Endodermal cell (in vitro differentiated cells): Measurements from ENCODE around the gene ATXN7L1. TPM values are rescaled to one million over a fixed set of nuclear protein-coding genes. Genes with fewer than 3 reads are reported as not detected.

ENCODE experiments used
- DNase-seq: peaks from one replicate; pipeline ENCODE4 v3.0.0-alpha.2; 2017
- H3K27ac ChIP-seq: 2 replicates; pipeline ENCODE4 v1.5.1; 2013; ENCODE audit warnings: mild to moderate bottlenecking, low read depth, low read length, moderate library complexity
- H3K27me3 ChIP-seq: 2 replicates; pipeline ENCODE4 v1.6.1; 2013; ENCODE audit warnings: mild to moderate bottlenecking, low read length, moderate library complexity; ENCODE audit not compliant: insufficient read depth, control insufficient read depth, poor library complexity, severe bottlenecking
- H3K36me3 ChIP-seq: 2 replicates; pipeline ENCODE4 v1.7.0; 2013; ENCODE audit warnings: mild to moderate bottlenecking, low read length, moderate library complexity; ENCODE audit not compliant: control insufficient read depth, insufficient read depth
- H3K4me1 ChIP-seq: one replicate; pipeline ENCODE4 v1.7.0; 2013; ENCODE audit warnings: low read length; ENCODE audit not compliant: control insufficient read depth, insufficient read depth
- H3K4me3 ChIP-seq: 2 replicates; pipeline ENCODE4 v1.5.1; 2013; ENCODE audit warnings: mild to moderate bottlenecking, low read length, moderate library complexity
- H3K9ac ChIP-seq: 2 replicates; pipeline ENCODE4 v1.6.1; 2013; ENCODE audit warnings: mild to moderate bottlenecking, low read length, moderate library complexity; ENCODE audit not compliant: poor library complexity, severe bottlenecking; ENCODE audit errors: extremely low read depth
- H3K9me3 ChIP-seq: 2 replicates; pipeline ENCODE4 v1.6.1; 2013; ENCODE audit warnings: mild to moderate bottlenecking, low read length, moderate library complexity; ENCODE audit not compliant: control insufficient read depth
- H3K27ac Mint-ChIP-seq: 2 replicates; pipeline ENCODE4 v1.8.0; 2020; ENCODE audit warnings: mixed read lengths
- H3K27me3 Mint-ChIP-seq: 2 replicates; pipeline ENCODE4 v1.8.0; 2021; ENCODE audit warnings: mild to moderate bottlenecking, mixed read lengths; ENCODE audit not compliant: insufficient read depth
- H3K36me3 Mint-ChIP-seq: 2 replicates; pipeline ENCODE4 v1.8.0; 2020; ENCODE audit warnings: low read depth, mixed read lengths
- H3K4me1 Mint-ChIP-seq: 2 replicates; pipeline ENCODE4 v1.8.0; 2020; ENCODE audit warnings: mixed read lengths
- H3K4me3 Mint-ChIP-seq: 2 replicates; pipeline ENCODE4 v1.8.0; 2020; ENCODE audit warnings: mild to moderate bottlenecking, moderate library complexity, mixed read lengths
- H3K9me3 Mint-ChIP-seq: 2 replicates; pipeline ENCODE4 v1.8.0; 2020; ENCODE audit warnings: mild to moderate bottlenecking, mixed read lengths
- WGBS, 2 experiments: methylation state at CpG; one replicate each; pipeline versions ENCODE4 v1.1.5 to v1.1.7; 2013; ENCODE audit warnings: missing lambda C conversion rate in 2 of 2, mixed read lengths in 1 of 2; ENCODE audit not compliant: insufficient coverage in 1 of 2, insufficient read length in 1 of 2; 5-methylcytosine and 5-hydroxymethylcytosine counted together
- total RNA-seq, 2 donors: library from RNA; stranded (reverse); fragmentation: NEBNext Ultra II Directional in 1 of 2; extraction: Animal tissue kit (Norgen Biotek cat#: 25700) in 1 of 2; gene quantifications; 2 replicates in 1 of 2; 3 replicates in 1 of 2; pipeline ENCODE4 v1.2.1, GENCODE V29; 2021
- TF ChIP-seq, protein P1 (sequence below): fragments of 200-600 bp; sonication (generic); conservative IDR thresholded peaks from 2 replicates; pipeline ENCODE4 v1.5.0; 2021; ENCODE audit warnings: antibody characterized with exemption, mild to moderate bottlenecking

ATXN7L1 gene
- total RNA-seq, 2 donors from 2014 or later: 16.9 to 30.4 TPM

DNA sequence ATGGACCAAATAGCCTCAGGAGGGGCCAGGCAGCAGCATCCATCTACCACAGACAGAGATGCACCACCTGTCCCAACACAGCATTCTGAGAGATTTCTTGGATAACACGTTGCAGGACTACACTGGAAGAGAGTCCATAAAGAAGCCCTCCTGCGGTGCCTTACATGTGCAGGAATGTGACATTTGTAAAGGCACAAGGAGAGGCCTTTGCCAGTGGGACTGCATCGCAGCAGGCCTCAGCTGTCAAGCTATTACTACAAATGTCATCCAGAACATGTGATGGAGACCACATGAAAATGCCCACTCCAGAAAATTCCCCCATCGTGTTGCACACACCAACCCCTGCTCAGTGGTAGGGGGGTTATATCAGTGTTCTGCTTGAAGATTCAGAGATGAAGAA, 77.4 kb downstream of the ATXN7L1 start:
- Histone ChIP-seq H3K4me3 (no peak overlapping the region), H3K9me3 (no peaks in the 10 kb centered on the region), H3K27me3 (no peaks in the 10 kb centered on the region), H3K4me1 (peaks cover 26% of the 10 kb centered on the region), H3K27ac (no peak overlapping the region), H3K36me3 (no peaks in the 10 kb centered on the region), H3K9ac (no peak overlapping the region)
- H3K27me3 Mint-ChIP-seq: no peaks in the 10 kb centered on the region
- H3K4me1 Mint-ChIP-seq: peaks cover 55% of the 10 kb centered on the region
- TF ChIP-seq, protein P1, sequence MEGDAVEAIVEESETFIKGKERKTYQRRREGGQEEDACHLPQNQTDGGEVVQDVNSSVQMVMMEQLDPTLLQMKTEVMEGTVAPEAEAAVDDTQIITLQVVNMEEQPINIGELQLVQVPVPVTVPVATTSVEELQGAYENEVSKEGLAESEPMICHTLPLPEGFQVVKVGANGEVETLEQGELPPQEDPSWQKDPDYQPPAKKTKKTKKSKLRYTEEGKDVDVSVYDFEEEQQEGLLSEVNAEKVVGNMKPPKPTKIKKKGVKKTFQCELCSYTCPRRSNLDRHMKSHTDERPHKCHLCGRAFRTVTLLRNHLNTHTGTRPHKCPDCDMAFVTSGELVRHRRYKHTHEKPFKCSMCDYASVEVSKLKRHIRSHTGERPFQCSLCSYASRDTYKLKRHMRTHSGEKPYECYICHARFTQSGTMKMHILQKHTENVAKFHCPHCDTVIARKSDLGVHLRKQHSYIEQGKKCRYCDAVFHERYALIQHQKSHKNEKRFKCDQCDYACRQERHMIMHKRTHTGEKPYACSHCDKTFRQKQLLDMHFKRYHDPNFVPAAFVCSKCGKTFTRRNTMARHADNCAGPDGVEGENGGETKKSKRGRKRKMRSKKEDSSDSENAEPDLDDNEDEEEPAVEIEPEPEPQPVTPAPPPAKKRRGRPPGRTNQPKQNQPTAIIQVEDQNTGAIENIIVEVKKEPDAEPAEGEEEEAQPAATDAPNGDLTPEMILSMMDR: no peak
- DNase-seq: peak; percentile 70
- no peak overlapping the region for H3K27ac Mint-ChIP-seq
- H3K4me3 Mint-ChIP-seq: no peak overlapping the region
- H3K9me3 Mint-ChIP-seq: no peaks in the 10 kb centered on the region
- 64 to 72% methylated on average over 2 to 4 of the region's 4 CpGs for WGBS, 2 experiments
- H3K36me3 Mint-ChIP-seq: peaks cover 4% of the 10 kb centered on the region

- 87 to 100% methylated on average over 2 to 6 of the region's 7 CpGs for WGBS, 2 experiments
- peak; percentile 78 for DNase-seq
Measured at GRCh38 chr7:105797652-105798051, 78.7 kb downstream of the ATXN7L1 start.

DNA sequence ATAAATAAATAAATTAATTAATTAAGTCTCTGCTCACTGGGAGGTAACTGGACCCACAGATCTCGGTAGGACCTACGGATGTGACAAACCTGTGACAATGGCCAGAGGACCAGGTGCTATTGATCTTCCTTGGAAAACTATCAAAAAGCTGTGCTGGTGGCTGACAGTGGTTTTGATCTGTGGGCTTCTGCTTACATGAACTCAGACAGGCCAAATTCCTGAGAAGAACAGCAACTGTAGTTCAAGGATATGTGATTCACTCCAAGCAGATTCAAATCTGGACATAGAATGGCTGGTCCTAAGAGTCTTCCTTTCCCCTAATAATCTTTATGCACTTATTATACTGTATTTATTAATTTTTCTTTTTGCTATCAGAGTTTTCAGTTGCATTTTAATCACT, 80.0 kb downstream of the ATXN7L1 start:
- Mint-ChIP-seq H3K4me3 (no peak overlapping the region), H3K27me3 (no peaks in the 10 kb centered on the region), H3K9me3 (no peaks in the 10 kb centered on the region), H3K4me1 (peaks cover 52% of the 10 kb centered on the region), H3K36me3 (peaks cover 8% of the 10 kb centered on the region), H3K27ac (no peak overlapping the region)
- Histone ChIP-seq H3K27me3 (no peaks in the 10 kb centered on the region), H3K9me3 (no peaks in the 10 kb centered on the region), H3K36me3 (no peaks in the 10 kb centered on the region), H3K4me3 (no peak overlapping the region), H3K27ac (no peak overlapping the region), H3K9ac (no peak overlapping the region), H3K4me1 (peaks cover 16% of the 10 kb centered on the region)
- TF ChIP-seq, protein P1: no peak
- no peak for DNase-seq
- WGBS, 2 experiments: 93 to 94% methylated on average over 2 of the region's 2 CpGs

More at GRCh38 chr7:105797652-105798051, 78.7 kb downstream of the ATXN7L1 start:
- H3K27ac Mint-ChIP-seq: peak overlapping the region; percentile 31
- Histone ChIP-seq H3K4me1 (peaks cover 16% of the 10 kb centered on the region), H3K27me3 (no peaks in the 10 kb centered on the region), H3K36me3 (no peaks in the 10 kb centered on the region), H3K9me3 (no peaks in the 10 kb centered on the region), H3K9ac (no peak overlapping the region), H3K4me3 (no peak overlapping the region), H3K27ac (no peak overlapping the region)
- TF ChIP-seq, protein P1: peak; percentile 66
- peaks cover 50% of the 10 kb centered on the region for H3K4me1 Mint-ChIP-seq
- no peaks in the 10 kb centered on the region for H3K27me3 Mint-ChIP-seq
- peaks cover 8% of the 10 kb centered on the region for H3K36me3 Mint-ChIP-seq
- no peaks in the 10 kb centered on the region for H3K9me3 Mint-ChIP-seq
- no peak overlapping the region for H3K4me3 Mint-ChIP-seq
